ENCODE results near the gene TCF7L2.

TCF7L2 gene

GRCh38 chr10:113030453-113030852, 80.4 kb downstream of the TCF7L2 start:
- TF ChIP-seq CTCF (IDR thresholded peaks at IDR 0.05; ENCODE audit: control insufficient read depth, extremely low read depth, insufficient read depth), result no peak
- H3K4me3 ChIP-seq (ENCODE audit: low read depth, low read length), result no peak overlapping the region
- DNase-seq (ENCODE audit: low read depth), result no peak

- H3K4me3 ChIP-seq (ENCODE audit: low read depth, low read length), result no peak overlapping the region
- no peak for DNase-seq (ENCODE audit: low read depth)
- no peak for TF ChIP-seq CTCF (IDR thresholded peaks at IDR 0.05; ENCODE audit: control insufficient read depth, extremely low read depth, insufficient read depth)
These were observed 81.1 kb downstream of the TCF7L2 start for GRCh38 chr10:113031147-113031546.

GRCh38 chr10:113033991-113034390, 83.9 kb downstream of the TCF7L2 start:
- no peak overlapping the region for H3K4me3 ChIP-seq (ENCODE audit: low read depth, low read length)
- DNase-seq (ENCODE audit: low read depth), result no peak
- TF ChIP-seq CTCF (IDR thresholded peaks at IDR 0.05; ENCODE audit: control insufficient read depth, extremely low read depth, insufficient read depth), result no peak

- no peak for DNase-seq (ENCODE audit: low read depth)
- no peak for TF ChIP-seq CTCF (IDR thresholded peaks at IDR 0.05; ENCODE audit: control insufficient read depth, extremely low read depth, insufficient read depth)
- H3K4me3 ChIP-seq (ENCODE audit: low read depth, low read length), result no peak overlapping the region
These were observed 85.8 kb downstream of the TCF7L2 start for GRCh38 chr10:113035732-113036312.

- no peak for DNase-seq (ENCODE audit: low read depth)
- TF ChIP-seq CTCF (IDR thresholded peaks at IDR 0.05; ENCODE audit: control insufficient read depth, extremely low read depth, insufficient read depth), result no peak
- H3K4me3 ChIP-seq (ENCODE audit: low read depth, low read length), result no peak overlapping the region
These were observed 86.6 kb downstream of the TCF7L2 start for GRCh38 chr10:113036619-113037018.

- no peak for TF ChIP-seq CTCF (IDR thresholded peaks at IDR 0.05; ENCODE audit: control insufficient read depth, extremely low read depth, insufficient read depth)
- no peak overlapping the region for H3K4me3 ChIP-seq (ENCODE audit: low read depth, low read length)
- no peak for DNase-seq (ENCODE audit: low read depth)
These were observed 87.2 kb downstream of the TCF7L2 start for GRCh38 chr10:113037218-113037617.

- H3K4me3 ChIP-seq (ENCODE audit: low read depth, low read length), result no peak overlapping the region
- DNase-seq (ENCODE audit: low read depth), result no peak
- TF ChIP-seq CTCF (IDR thresholded peaks at IDR 0.05; ENCODE audit: control insufficient read depth, extremely low read depth, insufficient read depth), result no peak
These were observed 88.1 kb downstream of the TCF7L2 start for GRCh38 chr10:113038183-113038582.

All from LNCaP clone FGC (cell line).